Measurements from ENCODE around the gene C21orf91. TPM values are rescaled to one million over a fixed set of nuclear protein-coding genes. Genes with fewer than 3 reads are reported as not detected.

The C21orf91 gene
- total and polyA plus RNA-seq, 9 of the 15 experiments (the other 6 are each of a cell fraction or from before 2014, with no cell fraction given), result 3.9 to 14.1 (median 12.1) TPM

DNA sequence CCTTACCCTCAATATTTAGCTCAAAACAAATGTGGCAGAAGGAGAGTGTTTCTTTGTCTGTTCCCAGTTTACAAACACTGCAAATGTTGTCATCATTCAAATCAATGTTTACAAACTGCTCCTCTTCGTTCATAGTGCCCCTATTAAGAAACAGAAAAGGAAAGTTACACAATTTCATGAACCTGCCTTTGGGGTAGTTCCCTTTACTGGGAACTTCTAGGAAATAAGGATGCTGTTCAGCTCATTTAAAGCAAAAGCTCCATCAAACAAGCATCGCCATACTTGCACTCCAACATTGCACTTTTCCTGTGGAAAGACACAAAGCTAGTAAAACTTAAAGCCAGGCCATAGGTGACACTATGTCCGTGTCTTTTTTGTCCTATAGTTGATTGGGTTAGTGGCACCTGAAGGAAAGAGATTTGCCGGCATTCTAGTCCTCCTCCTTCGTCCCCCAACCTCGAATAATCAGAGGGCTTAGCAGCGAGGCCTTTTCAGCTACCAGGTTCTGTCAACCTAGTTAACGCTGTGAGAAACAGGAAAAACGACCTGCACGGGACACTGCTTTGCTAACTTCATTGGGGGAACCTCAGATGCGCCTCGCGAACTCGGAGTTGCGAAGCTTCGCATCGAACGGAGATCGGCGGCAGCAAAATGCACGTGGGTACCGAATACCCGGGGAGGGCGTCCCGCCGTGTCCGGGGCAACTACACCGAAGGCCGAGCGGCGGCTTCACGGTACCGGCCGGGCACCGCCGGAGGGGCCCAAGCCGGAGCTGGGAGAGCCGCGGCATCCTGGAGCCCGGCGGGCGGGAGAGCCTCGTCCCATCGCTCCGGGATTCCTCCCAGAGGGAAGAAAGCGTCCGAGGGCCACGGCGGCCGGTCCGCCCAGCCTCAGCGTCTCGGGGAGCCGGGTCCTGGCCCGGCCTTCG lies 706 bp downstream of the C21orf91 start:
- Histone ChIP-seq H3K36me3 (ENCODE audit: control insufficient read depth, insufficient read depth, low read length) (peaks cover 32% of the 10 kb centered on the region; the same call in 2 of the 3 replicates), H2AFZ (ENCODE audit: low read depth, low read length) (peak overlapping the region; percentile 98), H3K9ac (ENCODE audit: insufficient read depth in 1 of 2, low read depth in 2 of 2, low read length in 2 of 2) (peak overlapping the region; percentile 91), H3K9me3 (replicated peaks; ENCODE audit: control insufficient read depth, insufficient read depth, low read depth, low read length) (no peaks in the 10 kb centered on the region), H3K79me2 (ENCODE audit: control insufficient read depth, insufficient read depth, low read length) (peaks cover 16% of the 10 kb centered on the region), H3K4me1 (replicated peaks in 1 of 2; ENCODE audit: control insufficient read depth in 2 of 2, insufficient read depth in 2 of 2, low read length in 2 of 2) (peaks cover 8 to 9% of the 10 kb centered on the region in 2 experiments; a peak in 3 of 5 replicates), H3K27ac (ENCODE audit: extremely low read depth, low read depth, low read length) (peak overlapping the region; percentile 98), H4K20me1 (replicated peaks; ENCODE audit: control insufficient read depth, insufficient read depth, low read length) (no peaks in the 10 kb centered on the region), H3K4me2 (ENCODE audit: insufficient read depth, low read length) (peak overlapping the region; percentile 82), H3K27me3 (ENCODE audit: control insufficient read depth in 2 of 2, insufficient read depth in 2 of 2, low read length in 2 of 2) (no peaks in the 10 kb centered on the region), H3K4me3 (peak overlapping the region; percentile 91), H3K9me1 (ENCODE audit: control insufficient read depth, insufficient read depth, low read length) (no peaks in the 10 kb centered on the region)
- ATAC-seq, result peak; percentile 63
- peak; percentile 61 for FAIRE-seq
- POLR2A ChIA-PET, result interaction anchor here (0.6 to 1.7 kb wide), 5 partner anchors 10 to 83 kb away, joined by 3 to 6 read pairs (median 3); no protein-coding TSS in a partner anchor
- in situ Hi-C loops (cut with MboI), result no loop called here
- BruUV-seq (replicated peaks), result TSS peak; percentile 42
- DNase-seq (ENCODE audit: extremely low read depth in 1 of 4, low spot score in 3 of 4), result peak in 1 of 4 experiments; percentile 39
- intact Hi-C loops (cut with micrococcal nuclease), result no loop called here
- WGBS (ENCODE audit: insufficient coverage, low coverage, missing lambda C conversion rate), result under 1% methylated on average over 43 of the region's 56 CpGs
- CTCF ChIA-PET (ENCODE audit: low intra/inter-chr PET ratio), result no interaction called here
- peak; percentile 12; the same call in 1 of the 2 replicates for TF ChIP-seq ELF1 (tag; IDR thresholded peaks at IDR 0.05)
- TF ChIP-seq FOXM1 (IDR thresholded peaks at IDR 0.05; ENCODE audit: low read depth), result no peak
- TF ChIP-seq FOXM1 (CRISPR knock-in tag; IDR thresholded peaks at IDR 0.05; ENCODE audit: low read depth), result no peak
- TF ChIP-seq NUFIP1 (IDR thresholded peaks at IDR 0.05; ENCODE audit: partially characterized antibody), result no peak
- no peak for TF ChIP-seq RB1 (IDR thresholded peaks at IDR 0.05; ENCODE audit: low read depth)
- no peak for TF ChIP-seq HDAC1 (IDR thresholded peaks at IDR 0.05)
- 0 out of 2 replicates have a peak, but pooled peaks have one; percentile 37 for TF ChIP-seq ZNF830 (CRISPR knock-in tag; IDR thresholded peaks at IDR 0.05)
- peak; percentile 53; the same call in 1 of the 2 replicates for TF ChIP-seq NFATC3 (IDR thresholded peaks at IDR 0.05)
- no peak for TF ChIP-seq CBFA2T3 (IDR thresholded peaks at IDR 0.05)
- TF ChIP-seq ATF1 (CRISPR knock-in tag; IDR thresholded peaks at IDR 0.05), result no peak
- TF ChIP-seq ATF1 (tag; IDR thresholded peaks at IDR 0.05), result no peak
- TF ChIP-seq, protein P1, sequence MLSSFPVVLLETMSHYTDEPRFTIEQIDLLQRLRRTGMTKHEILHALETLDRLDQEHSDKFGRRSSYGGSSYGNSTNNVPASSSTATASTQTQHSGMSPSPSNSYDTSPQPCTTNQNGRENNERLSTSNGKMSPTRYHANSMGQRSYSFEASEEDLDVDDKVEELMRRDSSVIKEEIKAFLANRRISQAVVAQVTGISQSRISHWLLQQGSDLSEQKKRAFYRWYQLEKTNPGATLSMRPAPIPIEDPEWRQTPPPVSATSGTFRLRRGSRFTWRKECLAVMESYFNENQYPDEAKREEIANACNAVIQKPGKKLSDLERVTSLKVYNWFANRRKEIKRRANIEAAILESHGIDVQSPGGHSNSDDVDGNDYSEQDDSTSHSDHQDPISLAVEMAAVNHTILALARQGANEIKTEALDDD (IDR thresholded peaks at IDR 0.05), result peak; percentile 51; the same call in 1 of the 2 replicates
- peak in 1 of 2 experiments; percentile 16; a peak in 1 of 4 replicates for TF ChIP-seq SIN3A (IDR thresholded peaks at IDR 0.05; ENCODE audit: borderline replicate concordance in 2 of 2, control insufficient read depth in 1 of 2, low read depth in 2 of 2, low read length in 2 of 2)
- TF ChIP-seq FOS (IDR thresholded peaks at IDR 0.05; ENCODE audit: extremely low read depth, insufficient read length), result no peak
- 0 out of 4 replicates have a peak, but pooled peaks of 1 of the 2 experiments have one; percentile 16 for TF ChIP-seq FOXK2 (conservative IDR thresholded peaks at IDR 0.05 in 1 of 2, IDR thresholded peaks at IDR 0.05 in 1 of 2; ENCODE audit: low read depth in 2 of 2)
- no peak for TF ChIP-seq HNRNPK (IDR thresholded peaks at IDR 0.05; ENCODE audit: low read depth, low read length, poor library complexity, severe bottlenecking)
- TF ChIP-seq, protein P2, sequence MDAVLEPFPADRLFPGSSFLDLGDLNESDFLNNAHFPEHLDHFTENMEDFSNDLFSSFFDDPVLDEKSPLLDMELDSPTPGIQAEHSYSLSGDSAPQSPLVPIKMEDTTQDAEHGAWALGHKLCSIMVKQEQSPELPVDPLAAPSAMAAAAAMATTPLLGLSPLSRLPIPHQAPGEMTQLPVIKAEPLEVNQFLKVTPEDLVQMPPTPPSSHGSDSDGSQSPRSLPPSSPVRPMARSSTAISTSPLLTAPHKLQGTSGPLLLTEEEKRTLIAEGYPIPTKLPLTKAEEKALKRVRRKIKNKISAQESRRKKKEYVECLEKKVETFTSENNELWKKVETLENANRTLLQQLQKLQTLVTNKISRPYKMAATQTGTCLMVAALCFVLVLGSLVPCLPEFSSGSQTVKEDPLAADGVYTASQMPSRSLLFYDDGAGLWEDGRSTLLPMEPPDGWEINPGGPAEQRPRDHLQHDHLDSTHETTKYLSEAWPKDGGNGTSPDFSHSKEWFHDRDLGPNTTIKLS (IDR thresholded peaks at IDR 0.05; ENCODE audit: borderline replicate concordance, low read depth), result peak; percentile 9; the same call in 1 of the 2 replicates
- peak; percentile 64 for TF ChIP-seq CEBPB (tag; IDR thresholded peaks at IDR 0.05)
- TF ChIP-seq, protein P3, sequence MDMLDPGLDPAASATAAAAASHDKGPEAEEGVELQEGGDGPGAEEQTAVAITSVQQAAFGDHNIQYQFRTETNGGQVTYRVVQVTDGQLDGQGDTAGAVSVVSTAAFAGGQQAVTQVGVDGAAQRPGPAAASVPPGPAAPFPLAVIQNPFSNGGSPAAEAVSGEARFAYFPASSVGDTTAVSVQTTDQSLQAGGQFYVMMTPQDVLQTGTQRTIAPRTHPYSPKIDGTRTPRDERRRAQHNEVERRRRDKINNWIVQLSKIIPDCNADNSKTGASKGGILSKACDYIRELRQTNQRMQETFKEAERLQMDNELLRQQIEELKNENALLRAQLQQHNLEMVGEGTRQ (CRISPR knock-in tag; IDR thresholded peaks at IDR 0.05), result 0 out of 2 replicates have a peak, but pooled peaks have one; percentile 5
